Measurements from ENCODE around the gene TGFBRAP1.

TGFBRAP1 gene

DNA sequence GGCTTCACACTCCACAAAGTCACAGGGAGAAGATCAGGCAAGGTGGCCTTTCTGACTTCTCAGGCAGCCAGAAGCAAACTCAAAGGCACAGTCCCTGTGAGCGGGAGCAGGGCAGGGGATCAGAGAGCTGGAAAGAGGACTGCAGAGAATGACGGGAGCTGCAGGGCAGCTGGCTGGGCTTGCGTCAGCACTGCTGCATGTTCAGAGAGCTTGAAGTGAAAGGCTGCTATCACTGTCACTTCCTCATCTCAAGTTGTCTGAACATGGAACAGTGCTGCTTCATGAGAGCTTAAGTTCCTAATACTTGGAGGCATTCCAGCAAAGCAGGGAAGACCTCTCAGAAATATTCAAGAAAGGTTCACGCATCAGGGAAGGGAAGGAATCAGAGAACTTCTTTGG is 20.4 kb downstream of the TGFBRAP1 start:
- DNase-seq = no peak

GRCh38 chr2:105308382-105309146 is 21.0 kb downstream of the TGFBRAP1 start:
- no peak for DNase-seq

DNA sequence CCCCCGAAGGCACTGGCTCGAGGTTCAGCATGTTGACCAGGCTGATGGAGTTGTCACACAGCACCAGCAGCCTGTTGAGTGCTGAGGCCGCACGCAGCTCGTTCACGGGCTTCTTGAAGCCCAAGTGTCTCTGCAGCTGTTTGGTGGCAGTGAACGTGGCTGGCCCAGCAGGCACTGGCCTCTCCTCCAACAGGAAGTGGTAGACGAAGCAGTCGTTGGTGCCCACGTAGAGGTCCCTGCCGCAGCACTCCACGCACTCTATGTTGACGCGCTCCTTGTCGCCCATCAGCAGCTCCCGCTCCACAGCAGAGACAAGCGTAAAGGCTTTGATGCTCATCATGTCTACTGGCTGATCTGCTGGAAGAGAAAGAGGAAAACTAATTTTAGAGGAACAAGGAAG is 21.6 kb downstream of the TGFBRAP1 start:
- no peak for DNase-seq

DNA sequence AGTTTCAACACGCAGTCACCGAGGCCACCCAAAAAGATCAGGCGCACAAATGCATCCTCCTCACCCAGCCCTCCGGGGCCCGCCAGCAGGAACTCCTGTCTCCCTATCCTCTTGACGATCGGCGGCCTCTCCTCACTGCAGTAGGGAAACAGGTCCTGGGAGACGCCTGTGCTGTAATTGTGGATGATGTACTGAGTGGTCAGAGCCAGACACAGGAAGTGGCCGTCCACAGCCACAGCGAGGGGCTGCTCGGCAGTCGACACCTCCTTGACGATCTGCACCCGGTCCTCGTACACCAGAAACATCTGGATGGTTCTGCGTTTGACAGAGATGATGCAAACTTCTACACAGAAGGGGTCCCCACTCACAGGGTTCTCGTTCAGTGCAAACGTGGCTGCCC is 22.0 kb downstream of the TGFBRAP1 start:
- no peak for DNase-seq

- no peak for DNase-seq
Measured at GRCh38 chr2:105307146-105307545, 22.4 kb downstream of the TGFBRAP1 start.

DNA sequence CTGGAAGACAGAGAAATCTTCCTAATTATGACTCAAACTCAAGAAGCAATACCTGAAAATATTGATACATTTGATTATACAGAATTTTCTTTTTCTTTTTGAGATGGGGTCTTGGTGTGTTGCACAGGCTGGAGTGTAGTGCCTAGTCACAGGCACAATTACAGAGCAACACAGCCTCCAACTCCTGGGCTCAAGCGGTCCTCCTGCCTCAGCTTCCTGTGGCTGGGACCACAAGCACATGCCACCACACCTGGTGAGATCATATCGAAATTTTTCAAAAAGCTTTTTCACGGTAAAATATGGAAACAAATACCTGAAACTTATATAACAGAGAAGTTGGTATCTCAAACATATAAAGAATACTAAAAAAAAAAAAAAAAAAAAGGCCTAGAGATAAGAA is 27.9 kb downstream of the TGFBRAP1 start:
- DNase-seq = peak; percentile 9

- no peak for DNase-seq
Measured at GRCh38 chr2:105299290-105299689, 30.2 kb downstream of the TGFBRAP1 start.

DNA sequence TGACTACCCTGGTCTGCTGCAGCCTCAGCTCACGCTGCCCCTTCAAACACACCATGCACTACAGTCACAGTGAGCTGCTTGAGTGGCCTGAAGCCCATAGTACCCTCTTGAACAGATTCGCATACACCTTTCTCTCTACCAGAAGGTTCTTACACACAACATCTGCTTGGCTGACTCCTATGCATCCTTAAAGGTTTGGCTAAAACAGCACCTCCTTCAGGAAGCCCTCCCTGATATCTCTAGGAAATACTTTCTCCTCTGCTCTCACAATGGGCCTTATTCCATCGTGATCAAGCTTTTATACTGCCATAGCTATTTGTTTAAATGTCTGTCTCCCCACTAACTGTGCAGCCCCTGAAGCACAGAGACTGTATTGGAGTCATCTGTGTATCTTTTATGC is 31.5 kb downstream of the TGFBRAP1 start:
- no peak for DNase-seq

GRCh38 chr2:105297216-105297615 is 32.3 kb downstream of the TGFBRAP1 start:
- no peak for DNase-seq

DNA sequence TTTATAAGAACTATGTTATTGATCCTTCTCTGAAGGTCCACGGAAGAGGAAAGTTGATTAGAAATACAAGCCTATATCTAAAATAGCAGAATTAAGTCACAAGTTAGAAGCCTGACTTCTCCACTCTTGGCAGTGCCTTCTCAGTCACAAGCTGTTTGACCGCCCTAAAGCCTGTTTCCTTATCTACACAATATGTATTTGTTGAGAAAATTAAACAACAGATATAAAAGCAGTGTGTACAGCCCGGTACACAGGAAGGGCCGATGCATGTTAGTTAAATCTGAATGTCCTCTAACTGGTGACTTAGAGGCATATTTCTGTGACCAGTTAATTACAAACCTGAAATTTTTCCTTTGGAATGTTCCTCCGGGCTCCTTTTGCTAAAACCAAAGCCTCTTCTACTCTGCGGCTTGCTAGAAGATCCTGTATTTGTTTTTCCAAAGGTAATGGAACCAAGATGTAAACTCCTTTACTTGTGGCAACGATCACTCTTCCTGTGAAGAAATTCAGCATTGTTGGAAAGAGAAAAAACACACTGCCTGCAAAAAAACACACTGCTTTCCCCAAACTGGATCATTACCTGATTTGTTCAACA is 33.4 kb downstream of the TGFBRAP1 start:
- no peak for DNase-seq

DNA sequence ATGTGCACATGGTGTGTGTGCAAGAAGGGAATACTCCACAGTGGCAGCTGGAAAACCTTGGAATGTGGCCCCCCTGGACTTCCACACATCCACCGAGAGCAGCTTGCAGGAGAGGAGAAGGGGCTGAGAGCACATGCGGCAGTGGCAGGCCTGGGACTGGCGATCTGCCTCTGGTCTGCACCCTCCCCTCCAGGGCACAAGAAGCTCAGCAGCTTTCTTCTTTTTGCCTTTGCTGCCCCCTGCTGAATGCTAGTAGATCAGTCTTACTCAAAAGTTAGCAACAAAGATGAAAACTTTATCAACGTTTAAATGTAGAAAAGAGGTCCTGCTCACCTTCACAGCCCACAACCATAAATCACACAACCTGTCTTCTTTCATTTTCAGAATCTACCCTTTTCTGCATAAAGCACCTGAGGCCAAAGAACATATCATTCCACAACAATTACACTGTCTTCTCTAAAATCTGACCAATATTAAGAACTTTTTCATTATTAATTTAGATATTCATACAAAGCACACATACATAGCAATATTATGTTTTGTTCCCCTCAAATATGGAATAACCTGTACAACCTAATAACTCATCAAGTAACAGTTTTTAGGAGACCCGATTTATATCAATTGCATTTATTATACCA is 34.6 kb downstream of the TGFBRAP1 start:
- peak; percentile 8 for DNase-seq

DNA sequence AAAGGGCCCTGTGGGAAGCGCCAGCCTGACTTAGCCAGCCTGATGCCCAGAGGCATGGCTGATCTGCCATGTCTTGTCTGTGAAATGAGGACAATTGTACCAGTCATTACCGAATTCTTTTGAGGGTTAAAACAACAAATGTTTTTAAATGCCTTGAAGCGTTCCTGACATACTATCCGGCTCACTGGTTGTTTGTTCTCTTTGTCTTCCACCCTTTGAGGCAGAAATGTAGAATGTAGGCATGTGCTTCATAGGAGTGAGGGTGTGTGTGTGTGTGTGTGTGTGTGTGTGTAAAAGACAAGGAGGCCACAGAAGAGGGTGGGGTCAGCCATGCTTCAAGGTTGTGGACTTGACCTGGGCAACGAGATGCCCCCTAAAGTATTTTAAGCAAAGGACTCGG is 35.5 kb downstream of the TGFBRAP1 start:
- no peak for DNase-seq

DNA sequence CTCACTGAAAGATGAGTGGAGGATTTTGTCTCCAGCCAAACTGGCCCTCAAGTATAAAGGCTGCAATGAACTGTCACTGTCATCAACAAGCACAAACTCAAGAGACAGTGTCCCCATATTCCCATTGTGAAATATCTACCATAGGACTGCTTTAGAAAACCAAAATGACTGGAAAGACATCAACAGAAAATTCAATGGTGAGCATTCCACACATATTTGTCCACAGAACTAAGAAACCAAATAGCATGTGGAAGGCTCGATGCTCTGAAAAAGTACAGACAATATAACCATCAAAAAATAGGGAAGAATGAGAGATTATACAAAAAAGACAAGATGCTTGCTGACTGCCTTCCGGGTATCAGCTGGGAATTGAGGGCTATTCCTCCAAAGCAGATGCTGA is 37.6 kb downstream of the TGFBRAP1 start:
- no peak for DNase-seq

DNA sequence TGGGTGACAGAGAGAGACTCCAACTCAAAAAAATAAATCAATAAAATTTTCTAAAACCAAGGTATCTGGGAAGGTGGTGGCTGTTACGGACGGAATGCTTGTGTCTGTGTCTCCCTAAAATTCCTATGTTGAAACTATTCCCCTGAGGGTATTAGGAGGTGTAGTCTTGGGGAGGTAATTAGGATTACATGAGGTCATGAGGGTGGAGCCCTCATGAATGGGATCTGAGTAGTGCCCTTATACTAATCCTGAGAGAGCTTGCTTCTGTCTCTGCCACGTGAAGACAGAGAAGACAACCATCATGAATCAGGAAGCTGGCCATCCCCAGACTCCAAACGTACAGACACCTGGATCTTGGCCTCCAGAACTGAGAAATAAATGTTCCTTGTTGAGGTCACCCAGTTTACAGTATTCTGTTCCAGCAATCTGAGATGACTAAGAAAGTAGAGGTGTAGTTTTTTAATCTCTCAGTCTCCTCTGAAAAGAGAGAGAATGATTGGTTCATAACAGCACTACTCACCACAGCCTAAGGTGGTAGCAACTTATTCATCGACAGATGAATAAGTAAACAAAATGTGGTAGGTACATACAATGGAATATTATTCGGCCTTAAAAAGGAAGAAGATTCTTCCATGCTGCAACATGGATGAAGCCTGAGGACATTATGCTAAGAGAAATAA is 38.4 kb downstream of the TGFBRAP1 start:
- DNase-seq = no peak

DNA sequence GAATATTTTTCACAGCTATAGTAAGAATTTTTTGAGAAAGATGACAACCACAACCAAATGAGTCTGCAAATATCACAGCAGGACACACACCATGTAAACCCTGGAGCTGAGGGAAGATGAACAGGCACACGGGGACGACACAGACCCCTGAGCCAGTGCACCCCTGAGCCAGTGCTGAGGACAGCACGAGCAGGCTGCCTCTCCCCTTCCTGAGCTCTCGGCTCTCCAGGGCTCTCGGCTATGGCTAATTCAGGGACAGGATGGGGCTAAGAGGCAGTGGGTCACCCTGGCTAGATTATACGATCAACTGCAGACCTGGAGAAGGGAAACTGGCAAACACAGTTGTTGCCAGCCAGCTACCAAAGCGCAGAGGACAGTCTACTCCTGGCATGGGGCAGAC is 41.4 kb downstream of the TGFBRAP1 start:
- DNase-seq = no peak

DNA sequence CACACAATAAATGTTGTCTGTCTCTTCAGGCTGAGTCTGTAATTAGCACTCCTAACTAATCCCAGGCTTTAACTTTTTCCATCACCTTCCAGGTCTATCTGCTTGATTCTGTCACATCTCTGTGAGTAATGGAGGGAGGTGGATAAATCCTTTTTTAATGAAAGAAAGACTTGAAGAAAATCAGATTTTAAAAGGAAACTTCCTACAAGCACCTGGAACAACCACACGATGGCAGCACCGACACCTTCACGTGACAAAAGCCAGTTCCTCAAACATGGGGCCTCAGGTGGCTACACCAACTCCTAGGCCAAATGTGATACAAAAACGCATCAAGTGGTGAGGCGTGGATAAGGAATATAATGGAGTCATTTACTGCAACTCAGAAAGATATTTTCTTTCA is 41.8 kb downstream of the TGFBRAP1 start:
- DNase-seq = peak; percentile 37

DNA sequence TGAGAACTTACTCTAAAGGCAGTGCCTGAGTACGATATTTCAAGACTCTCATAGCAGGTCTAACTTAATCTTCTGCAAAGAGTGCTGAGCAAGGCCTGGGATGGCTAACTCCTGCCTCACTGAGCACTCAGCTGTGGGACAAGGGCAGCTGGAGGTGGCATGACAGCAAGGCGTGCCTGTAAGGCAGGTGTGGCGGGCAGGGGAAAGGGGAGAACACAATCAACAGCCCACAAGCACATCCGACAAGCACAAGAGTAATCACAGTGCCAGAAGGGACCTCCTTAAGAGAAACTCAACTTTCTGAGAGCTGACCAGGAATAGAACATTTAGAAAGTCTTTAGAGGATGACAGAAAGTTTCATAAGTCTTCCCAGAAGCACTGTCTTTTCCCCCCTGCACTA is 46.0 kb downstream of the TGFBRAP1 start:
- DNase-seq = no peak

- DNase-seq = no peak
Measured at GRCh38 chr2:105280281-105280680, 49.3 kb downstream of the TGFBRAP1 start.

- DNase-seq = no peak
Measured at GRCh38 chr2:105279126-105279525, 50.4 kb downstream of the TGFBRAP1 start.

- no peak for DNase-seq
Measured at GRCh38 chr2:105278654-105279053, 50.9 kb downstream of the TGFBRAP1 start.

GRCh38 chr2:105274046-105274445 is 55.5 kb downstream of the TGFBRAP1 start:
- DNase-seq = no peak

- no peak for DNase-seq
Measured at GRCh38 chr2:105272176-105272575, 57.4 kb downstream of the TGFBRAP1 start.

GRCh38 chr2:105271393-105272045 is 58.0 kb downstream of the TGFBRAP1 start:
- DNase-seq = no peak

All from CD4-positive, alpha-beta T cell treated with Interleukin-6 for 4 hours (primary cell).